ENCODE measurements around the gene SYNE3.
A peak's percentile ranks its signal among the peaks of the same experiment; 100 is the strongest.

SYNE3 gene

DNA sequence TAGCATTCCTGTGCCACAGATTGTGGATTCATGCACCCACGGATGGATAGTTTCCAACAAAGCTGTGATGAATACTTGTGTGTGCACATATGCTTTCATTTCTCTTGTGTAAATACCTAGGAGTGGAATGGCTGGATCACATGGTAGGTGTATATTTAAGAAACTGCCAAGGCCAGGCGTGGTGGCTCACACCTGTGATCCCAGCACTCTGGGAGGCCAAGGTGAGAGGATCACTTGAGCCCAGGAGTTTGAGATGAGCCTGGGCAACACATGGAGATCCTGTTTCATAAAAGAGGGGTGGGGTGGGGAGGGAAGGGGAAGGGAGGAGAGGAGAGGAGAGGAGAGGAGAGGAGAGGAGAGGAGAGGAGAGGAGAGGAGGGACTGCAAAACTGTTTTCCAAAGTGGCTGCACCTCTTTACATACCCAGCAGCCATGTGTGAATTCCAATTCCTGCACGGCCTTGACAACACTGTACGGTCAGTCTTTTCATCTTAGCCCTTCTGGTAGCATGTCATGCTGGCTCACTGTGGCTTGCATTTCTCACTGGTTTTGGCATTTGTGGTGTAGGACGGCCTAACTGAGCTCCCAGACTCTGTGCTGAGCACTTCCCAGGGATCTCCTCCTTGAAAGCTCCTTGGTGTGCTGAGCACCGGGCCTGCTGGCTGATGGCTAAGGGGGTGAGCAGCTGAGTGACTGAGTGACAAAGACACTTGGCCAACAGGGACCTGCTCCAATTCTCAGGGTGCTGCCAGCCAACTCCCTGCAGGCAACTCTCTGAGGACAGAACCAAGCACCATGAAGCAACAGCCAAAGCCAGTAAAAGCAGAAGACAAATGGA lies 27.9 kb downstream of the SYNE3 start:
- DNase-seq, result no peak

GRCh38 chr14:95487669-95488084 lies 28.8 kb downstream of the SYNE3 start:
- no peak for DNase-seq

DNA sequence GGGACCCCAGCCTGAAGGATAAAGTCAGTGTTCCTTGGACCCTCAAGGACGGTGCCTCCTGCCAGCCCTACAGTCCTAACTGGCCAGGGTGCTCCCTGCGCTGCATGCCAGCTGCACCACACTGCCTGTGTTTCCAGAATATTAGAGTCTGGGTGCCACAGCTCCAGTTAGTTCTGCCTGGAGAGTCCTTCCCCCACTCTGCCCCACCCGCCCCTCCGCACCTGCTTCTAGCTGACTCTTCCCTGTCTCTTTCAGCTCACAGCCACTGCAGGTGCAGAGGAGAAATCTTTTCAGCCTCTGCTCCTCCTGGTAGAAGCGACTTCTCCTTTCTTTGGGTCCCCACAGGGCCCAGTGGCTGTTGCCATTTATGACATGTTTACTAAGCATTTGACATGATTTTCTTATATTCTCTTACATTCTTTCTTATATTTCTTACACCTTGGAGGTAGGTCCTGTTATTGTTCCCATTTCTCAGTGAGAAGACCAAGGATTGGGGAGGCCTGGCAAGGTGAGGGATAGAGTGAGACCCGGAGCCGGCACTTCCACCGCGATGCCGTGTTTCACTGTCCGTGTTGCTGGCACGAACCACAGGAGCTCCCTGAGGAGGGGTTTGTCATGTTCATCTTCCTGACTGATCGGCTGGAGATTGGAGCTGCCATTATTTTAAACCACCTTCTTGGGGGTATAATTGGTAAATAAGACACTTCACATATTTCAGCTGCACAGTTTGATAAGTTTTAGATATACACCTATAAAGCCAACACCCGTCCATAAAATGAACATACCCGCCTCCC lies 29.4 kb downstream of the SYNE3 start:
- no peak for DNase-seq

GRCh38 chr14:95485222-95485819 lies 31.1 kb downstream of the SYNE3 start:
- DNase-seq, result no peak

DNA sequence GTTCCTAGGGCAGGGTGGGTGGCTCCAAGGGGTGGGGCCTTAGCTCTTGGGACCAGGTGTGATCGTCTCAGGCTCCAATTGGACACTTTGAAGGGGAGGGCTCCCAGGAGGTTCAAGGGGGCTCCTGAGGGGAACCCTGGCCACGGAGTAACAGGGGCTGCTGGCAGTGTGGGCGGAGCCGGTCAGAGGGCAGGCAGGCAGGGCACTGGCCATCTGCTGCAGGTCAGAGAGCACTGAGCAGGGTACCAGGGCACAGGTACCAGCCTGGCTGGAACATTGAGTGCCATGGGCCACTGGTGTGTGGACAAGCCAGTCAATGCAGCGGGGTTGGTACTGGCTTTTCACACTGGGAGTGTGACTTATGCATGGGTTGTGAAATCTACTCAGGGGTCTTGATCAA lies 32.2 kb downstream of the SYNE3 start:
- DNase-seq, result no peak

DNA sequence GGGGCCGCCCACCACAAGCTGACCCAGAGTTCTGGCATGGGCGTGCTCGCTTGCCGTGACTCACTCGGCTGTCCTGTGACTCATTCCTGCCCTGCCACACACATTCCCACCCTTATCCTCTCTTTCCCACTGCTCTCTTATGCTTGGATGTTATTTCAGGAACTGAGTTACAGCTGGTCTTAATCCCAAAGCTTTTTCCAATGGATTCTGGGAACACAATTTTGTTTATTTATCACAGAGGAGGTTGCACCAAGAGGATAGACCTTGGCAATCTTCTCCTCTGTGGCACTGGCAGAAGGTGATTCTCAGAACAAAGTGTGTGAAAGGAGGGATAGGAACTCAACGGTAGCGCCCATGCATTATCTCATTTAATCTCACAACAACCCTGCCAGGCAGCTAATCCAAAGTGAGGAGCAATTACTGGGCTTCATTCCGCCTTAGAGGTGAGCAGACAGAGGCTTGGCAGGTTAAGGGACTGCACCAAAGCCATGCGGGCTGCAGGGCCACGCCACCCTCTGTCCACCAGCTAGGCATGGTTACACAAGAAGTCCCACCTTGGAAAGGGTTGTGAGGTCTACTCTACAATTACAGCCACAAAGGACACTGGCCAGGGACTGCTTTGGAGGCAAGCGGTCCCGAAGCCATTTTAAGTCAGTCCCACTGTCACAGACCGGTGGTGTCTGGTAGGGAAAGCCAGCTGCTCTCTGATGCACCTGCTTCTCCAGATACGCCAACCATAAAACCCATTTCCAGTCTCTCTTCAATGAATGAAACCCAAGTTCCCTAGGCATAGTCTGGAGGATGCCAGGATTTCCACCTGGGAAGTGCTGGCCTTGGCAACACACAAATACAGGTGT lies 32.9 kb downstream of the SYNE3 start:
- peak; percentile 98 for DNase-seq

GRCh38 chr14:95482627-95483308 lies 33.7 kb downstream of the SYNE3 start:
- DNase-seq, result no peak

- DNase-seq, result no peak
Observed at GRCh38 chr14:95481391-95482022, 34.9 kb downstream of the SYNE3 start.

DNA sequence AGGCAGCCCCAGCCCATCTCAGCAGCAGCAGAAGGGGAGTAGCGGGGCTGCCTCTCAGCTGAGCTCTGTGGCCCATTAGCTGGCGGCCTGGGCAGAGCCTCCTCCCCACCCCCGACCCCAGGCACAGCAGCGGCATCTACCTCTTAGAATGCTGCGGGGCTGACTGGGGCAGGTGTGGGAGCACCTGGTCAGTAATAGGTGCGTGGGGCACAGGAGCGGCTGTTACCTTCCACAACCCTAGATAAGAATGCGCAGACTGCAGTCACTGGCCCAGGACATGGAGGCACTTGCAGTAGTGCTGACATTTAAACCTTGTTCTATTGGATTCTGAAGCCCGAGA lies 35.6 kb downstream of the SYNE3 start:
- no peak for DNase-seq

- DNase-seq, result peak; percentile 56
Observed at GRCh38 chr14:95480109-95480886, 36.2 kb downstream of the SYNE3 start.

- DNase-seq, result no peak
Observed at GRCh38 chr14:95479494-95479893, 37.0 kb downstream of the SYNE3 start.

GRCh38 chr14:95478818-95479217 lies 37.6 kb downstream of the SYNE3 start:
- DNase-seq, result no peak

DNA sequence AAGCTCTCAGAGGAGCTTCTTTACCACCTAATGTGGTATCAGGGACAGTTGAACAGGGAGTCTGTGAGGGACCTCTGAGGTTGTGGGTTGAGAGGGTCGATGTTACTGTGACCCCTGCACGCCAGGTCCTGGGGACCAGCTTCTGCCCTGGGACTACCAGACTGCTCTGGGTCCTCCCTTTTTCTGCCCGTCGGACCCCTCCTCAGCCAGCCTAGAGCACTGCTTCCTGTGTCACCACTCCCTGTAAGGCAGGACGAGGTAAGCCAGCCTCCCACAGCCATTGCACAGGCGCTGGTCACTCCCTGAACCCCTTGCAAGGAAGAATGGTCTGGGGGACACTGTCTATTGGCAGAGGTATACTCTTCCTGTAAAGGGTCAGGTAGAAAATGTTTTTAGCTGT lies 38.1 kb downstream of the SYNE3 start:
- DNase-seq, result no peak

DNA sequence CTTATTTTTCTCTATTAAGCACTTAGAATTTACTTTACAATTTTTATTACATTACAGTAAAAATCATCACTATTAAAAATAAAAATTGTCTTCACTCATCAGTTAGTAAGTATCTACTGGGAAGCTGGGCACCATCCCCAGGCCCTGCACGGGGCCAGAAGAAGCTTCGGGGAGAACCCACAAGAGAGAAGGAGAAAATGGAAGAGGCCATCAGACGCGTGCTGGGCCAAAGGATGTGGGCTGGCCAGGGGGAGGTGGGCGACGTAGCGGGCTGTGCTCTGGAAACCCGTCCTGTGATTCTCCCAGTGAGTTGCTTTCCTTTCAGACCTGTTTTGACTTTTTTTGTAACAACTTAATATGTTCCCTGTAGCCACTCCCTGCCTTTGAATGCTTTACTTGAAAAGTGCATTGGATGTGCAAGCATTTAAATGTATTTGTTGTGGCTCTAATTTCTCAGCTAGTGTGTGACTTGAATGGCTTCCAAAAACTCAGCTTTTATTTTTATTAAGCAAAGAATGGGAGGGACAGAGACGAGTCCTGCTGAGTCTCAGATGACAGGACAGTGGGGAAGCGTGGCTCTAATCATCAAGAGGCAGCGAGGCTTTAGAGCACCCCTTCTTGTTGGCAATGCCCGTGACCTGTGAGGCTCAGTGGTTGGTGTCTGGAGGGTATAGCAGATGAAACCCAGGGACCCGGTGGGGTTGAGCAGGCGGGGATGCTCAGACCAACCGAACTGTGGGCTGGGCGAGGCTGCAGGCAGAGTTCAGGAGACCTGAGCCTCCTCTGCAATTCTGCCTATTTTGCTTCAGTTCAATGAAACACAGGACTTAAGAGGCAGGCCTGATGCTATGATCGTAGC lies 38.8 kb downstream of the SYNE3 start:
- DNase-seq, result no peak

DNA sequence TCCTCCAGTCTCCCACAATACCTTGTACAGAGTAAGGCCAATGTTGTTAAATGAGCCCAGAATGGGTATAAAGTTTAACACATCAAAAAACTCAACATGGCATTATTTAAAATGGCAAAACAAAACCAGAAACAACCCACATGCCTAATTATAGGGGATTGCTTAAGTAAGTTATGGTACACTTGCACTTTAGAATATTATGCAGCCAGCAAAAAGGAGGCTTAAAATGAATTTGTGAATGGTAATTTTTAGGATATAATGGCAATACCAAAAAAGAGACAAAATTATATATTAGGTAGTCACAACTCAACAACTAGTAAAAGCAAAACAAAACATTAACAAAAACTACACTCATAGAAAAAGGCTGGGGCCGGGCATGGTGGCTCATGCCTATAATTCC lies 39.7 kb downstream of the SYNE3 start:
- no peak for DNase-seq

GRCh38 chr14:95475540-95476240 lies 40.8 kb downstream of the SYNE3 start:
- no peak for DNase-seq

DNA sequence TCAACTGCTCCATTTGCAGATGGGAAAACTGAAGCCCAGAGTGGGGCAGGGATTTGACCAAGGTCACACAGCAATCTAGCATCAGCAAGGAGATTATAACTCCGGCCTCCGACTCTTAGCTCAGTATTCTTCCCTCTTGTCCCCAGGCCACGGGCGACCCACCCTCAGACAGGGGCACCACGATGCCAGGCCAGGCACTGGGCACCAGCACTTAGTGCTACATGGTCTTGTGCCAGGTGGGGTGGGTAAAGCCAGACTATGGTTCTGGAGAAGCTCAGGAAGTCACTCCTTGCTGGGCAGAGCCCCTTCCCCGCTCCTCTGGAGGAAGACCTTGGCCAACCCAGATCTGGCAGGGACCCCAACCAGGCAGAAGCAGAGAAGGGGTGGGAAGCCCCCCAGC lies 41.5 kb downstream of the SYNE3 start:
- no peak for DNase-seq

GRCh38 chr14:95474486-95474885 lies 42.0 kb downstream of the SYNE3 start:
- DNase-seq, result no peak

DNA sequence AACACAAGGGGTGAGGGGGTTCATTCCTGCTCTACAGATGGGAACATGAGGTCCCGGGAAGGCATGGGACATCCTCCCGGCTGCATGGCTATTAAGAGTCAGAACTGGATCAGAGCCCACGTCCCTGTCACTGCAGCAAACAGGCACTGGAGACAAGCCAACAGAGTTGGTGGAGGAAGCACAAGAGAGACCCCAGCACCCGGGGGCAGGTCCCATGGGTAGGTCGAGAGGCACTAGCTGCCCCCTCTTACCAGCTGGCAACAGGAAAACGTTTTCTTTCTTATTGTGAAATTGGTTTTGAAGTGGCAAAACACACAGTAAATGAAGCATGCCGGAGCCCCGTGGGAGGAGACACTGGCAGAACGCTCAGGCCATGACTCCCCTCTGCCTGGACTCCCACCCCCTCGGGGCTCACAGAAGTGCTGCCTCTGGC lies 43.6 kb downstream of the SYNE3 start:
- no peak for DNase-seq

Data from HCEC 1CT (cell line).